ENCODE data around the gene DMC1.
"Not testable (repeated sequence)": the region's sequence is repeated elsewhere in the genome, so short reads cannot be mapped to it uniquely, and the experiment has no call there.

The DMC1 gene

GRCh38 chr22:38497869-38498268 lies 72.1 kb downstream of the DMC1 start:
- DNase-seq, result no peak

GRCh38 chr22:38494939-38495338 lies 75.0 kb downstream of the DMC1 start:
- no peak for DNase-seq

GRCh38 chr22:38494498-38494897 lies 75.5 kb downstream of the DMC1 start:
- peak; percentile 55 for DNase-seq

GRCh38 chr22:38491707-38492348 lies 78.2 kb downstream of the DMC1 start:
- DNase-seq, result no peak

- DNase-seq, result no peak
Measured at GRCh38 chr22:38490915-38491314, 79.1 kb downstream of the DMC1 start.

- DNase-seq, result no peak
Measured at GRCh38 chr22:38490475-38490874, 79.5 kb downstream of the DMC1 start.

- DNase-seq, result no peak
Measured at GRCh38 chr22:38489561-38490145, 80.3 kb downstream of the DMC1 start.

- no peak for DNase-seq
Measured at GRCh38 chr22:38489142-38489541, 80.8 kb downstream of the DMC1 start.

- DNase-seq, result no peak
Measured at GRCh38 chr22:38487946-38488345, 82.0 kb downstream of the DMC1 start.

- DNase-seq, result no peak
Measured at GRCh38 chr22:38485783-38486182, 84.2 kb downstream of the DMC1 start.

GRCh38 chr22:38484244-38484643 lies 85.7 kb downstream of the DMC1 start:
- no peak for DNase-seq

GRCh38 chr22:38482662-38483308 lies 87.2 kb downstream of the DMC1 start:
- DNase-seq, result no peak

- DNase-seq, result no peak
Measured at GRCh38 chr22:38481871-38482332, 88.1 kb downstream of the DMC1 start.

- no peak for DNase-seq
Measured at GRCh38 chr22:38481162-38481870, 88.7 kb downstream of the DMC1 start.

GRCh38 chr22:38479096-38479837 lies 90.7 kb downstream of the DMC1 start:
- DNase-seq, result no peak

- no peak for DNase-seq
Measured at GRCh38 chr22:38477585-38477984, 92.4 kb downstream of the DMC1 start.

- no peak for DNase-seq
Measured at GRCh38 chr22:38474003-38474607, 95.9 kb downstream of the DMC1 start.

- no peak for DNase-seq
Measured at GRCh38 chr22:38471237-38471636, 98.7 kb downstream of the DMC1 start.

GRCh38 chr22:38470179-38470578 lies 99.8 kb downstream of the DMC1 start:
- not testable (repeated sequence) for DNase-seq

GRCh38 chr22:38469306-38469781 lies 100.6 kb downstream of the DMC1 start:
- DNase-seq, result no peak

Data from fibroblast of skin of right biceps (primary cell).